NAMALWA (cell line): ENCODE measurements around the gene BRK1.
"Not testable (repeated sequence)": the region's sequence is repeated elsewhere in the genome, so short reads cannot be mapped to it uniquely, and the experiment has no call there.

Source experiments
- DNase-seq: peaks from one replicate; pipeline ENCODE4 v3.0.0-alpha.2; 2015; ENCODE audit warnings: low spot score

BRK1 gene

DNA sequence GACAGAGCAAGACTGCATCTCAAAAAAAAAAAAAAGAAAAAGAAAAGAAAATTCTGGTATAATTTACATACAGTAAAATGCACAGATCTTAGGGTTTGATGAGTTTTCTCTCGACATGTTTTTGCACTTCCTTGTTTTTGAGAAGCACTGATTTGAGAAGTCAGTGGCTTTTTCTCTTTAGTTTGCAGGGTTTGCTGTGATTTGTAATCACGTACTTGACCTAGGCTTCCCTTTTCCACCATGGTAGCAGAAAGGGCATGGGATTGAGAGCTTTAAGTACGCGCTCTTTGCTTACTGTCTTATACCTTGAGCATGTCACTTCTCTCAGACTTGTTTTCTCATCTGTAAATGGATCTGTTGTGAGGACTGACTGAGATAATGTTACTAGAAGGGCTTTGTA is 30.2 kb downstream of the BRK1 start:
- DNase-seq, result no peak

- no peak for DNase-seq
Measured at GRCh38 chr3:10149226-10149625, 33.8 kb downstream of the BRK1 start.

GRCh38 chr3:10150987-10151386 is 35.5 kb downstream of the BRK1 start:
- DNase-seq, result no peak

GRCh38 chr3:10154335-10155122 is 39.1 kb downstream of the BRK1 start:
- no peak for DNase-seq

GRCh38 chr3:10155123-10155472 is 39.6 kb downstream of the BRK1 start:
- no peak for DNase-seq

- DNase-seq, result no peak
Measured at GRCh38 chr3:10155658-10156057, 40.2 kb downstream of the BRK1 start.

DNA sequence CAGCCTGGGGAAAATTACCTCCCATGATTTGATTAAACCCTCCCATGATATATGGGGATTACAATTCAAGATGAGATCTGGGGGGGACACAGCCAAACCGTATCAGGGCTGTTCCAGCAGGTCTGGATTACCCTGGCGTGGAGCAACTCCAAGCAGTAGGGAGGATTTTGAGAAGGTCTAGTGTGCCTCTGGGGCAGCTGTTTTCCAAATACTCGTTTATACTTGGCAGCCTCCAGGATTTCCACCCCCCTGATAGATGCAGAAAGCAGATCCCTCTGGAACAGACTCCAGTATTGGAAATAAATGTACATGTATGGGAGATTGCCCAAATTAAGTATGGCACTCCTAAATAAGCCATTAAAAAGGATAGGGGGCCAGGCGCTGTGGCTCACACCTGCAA is 41.6 kb downstream of the BRK1 start:
- no peak for DNase-seq

GRCh38 chr3:10158555-10158954 is 43.1 kb downstream of the BRK1 start:
- not testable (repeated sequence) for DNase-seq

GRCh38 chr3:10160346-10160745 is 44.9 kb downstream of the BRK1 start:
- no peak for DNase-seq

GRCh38 chr3:10160925-10161324 is 45.5 kb downstream of the BRK1 start:
- no peak for DNase-seq

- peak; percentile 27 for DNase-seq
Measured at GRCh38 chr3:10162185-10162584, 46.7 kb downstream of the BRK1 start.

DNA sequence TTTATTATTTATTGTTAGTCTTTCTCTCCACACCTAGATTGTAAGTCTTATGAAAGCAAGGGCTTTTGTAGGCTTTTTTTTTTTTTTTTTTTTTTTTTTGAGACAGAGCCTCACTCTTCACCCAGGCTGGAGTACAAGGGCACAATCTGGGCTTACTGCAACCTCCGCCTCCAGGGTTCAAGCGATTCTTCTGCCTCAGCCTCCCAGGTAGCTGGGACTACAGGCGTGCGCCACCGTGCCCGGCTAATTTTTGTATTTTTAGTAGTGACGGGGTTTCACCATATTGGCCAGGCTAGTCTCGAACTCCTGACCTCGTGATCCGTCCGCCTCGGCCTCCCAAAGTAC is 48.7 kb downstream of the BRK1 start:
- DNase-seq, result not testable (repeated sequence)

DNA sequence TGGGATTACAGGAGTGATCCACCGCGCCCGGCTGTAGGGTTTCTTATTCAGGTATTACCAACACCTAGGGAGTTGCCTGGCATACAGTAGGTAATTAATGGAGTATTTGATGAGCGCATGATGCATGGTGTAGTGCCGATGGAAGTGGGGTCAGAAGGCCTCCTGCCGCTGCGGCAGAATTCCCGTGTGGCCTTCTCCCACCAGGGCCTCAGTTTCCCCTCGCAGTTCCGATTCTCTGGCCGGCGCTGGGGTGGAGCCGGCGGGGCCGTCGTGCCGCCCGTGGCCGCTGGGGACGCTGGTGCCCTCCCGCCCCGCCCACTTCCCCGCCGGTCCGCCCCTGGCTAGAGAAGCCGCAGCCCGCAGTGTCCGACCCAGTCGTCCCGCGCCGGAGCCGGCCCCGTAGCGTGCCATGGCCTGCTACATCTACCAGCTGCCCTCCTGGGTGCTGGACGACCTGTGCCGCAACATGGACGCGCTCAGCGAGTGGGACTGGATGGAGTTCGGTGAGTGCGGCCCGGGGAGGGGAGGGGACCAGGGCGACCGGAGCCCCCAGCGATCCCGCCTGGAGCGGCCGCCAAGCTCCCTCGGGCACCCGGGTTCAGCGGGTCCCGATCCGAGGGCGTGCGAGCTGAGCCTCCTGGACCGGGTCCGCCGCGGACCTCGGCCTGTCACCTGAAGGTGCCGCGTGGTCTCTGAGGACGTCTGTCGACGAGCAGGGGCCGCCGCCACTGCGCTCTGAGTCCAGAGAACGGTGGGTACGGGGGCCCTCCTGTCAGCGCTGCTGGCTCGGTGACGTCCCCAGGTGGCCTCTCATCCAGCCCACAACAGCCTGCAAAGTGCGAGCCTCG is 49.3 kb downstream of the BRK1 start, which contains the start of gene IRAK2:
IRAK2 (plus strand) TSS at position 374 of the 848 bp plus-strand sequence; CDS start at position 410, 36 bp downstream.
- DNase-seq, result peak; percentile 58

GRCh38 chr3:10166213-10166604 is 50.7 kb downstream of the BRK1 start:
- DNase-seq, result no peak

DNA sequence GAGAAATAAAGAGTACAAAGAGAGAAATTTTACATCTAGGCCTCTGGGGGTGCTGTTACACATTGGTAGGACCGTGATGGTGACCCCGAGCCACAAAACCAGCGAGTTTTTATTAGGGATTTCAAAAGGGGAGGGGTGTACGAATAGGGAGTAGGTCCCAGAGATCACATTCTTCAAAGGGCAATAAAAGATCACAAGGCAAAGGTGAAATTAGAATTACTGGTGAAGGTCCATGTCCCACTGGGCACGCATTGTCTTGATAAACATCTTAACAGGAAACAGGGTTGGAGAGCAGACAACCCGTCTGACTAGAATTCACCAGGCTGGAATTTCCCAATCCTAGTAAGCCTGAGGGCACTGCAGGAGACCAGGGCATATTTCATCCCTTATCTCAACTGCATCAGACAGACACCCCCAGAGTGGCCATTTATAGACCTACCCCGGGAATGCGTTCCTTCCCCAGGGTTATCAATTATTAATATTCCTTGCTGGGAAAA is 53.6 kb downstream of the BRK1 start:
- no peak for DNase-seq

GRCh38 chr3:10170915-10171478 is 55.5 kb downstream of the BRK1 start:
- DNase-seq, result no peak

- DNase-seq, result no peak
Measured at GRCh38 chr3:10173095-10173925, 57.8 kb downstream of the BRK1 start.

- DNase-seq, result no peak
Measured at GRCh38 chr3:10173926-10174435, 58.5 kb downstream of the BRK1 start.

DNA sequence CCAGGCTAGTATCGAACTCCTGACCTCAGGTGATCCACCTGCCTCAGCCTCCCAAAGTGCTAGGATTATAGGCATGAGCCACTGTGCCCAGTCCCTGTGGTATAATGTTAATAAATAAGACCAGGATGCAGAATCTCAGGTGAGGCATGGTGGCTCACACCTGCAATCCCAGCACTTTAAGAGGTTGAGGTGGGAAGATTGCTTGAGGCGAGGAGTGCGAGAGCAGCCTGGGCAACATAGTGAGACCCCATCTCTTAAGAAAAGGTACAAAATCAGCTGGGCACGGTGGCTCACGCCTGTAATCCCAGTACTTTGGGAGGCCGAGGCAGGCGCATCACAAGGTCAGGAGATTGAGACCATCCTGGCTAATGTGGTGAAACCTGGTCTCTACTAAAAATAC is 59.9 kb downstream of the BRK1 start:
- DNase-seq, result not testable (repeated sequence)

DNA sequence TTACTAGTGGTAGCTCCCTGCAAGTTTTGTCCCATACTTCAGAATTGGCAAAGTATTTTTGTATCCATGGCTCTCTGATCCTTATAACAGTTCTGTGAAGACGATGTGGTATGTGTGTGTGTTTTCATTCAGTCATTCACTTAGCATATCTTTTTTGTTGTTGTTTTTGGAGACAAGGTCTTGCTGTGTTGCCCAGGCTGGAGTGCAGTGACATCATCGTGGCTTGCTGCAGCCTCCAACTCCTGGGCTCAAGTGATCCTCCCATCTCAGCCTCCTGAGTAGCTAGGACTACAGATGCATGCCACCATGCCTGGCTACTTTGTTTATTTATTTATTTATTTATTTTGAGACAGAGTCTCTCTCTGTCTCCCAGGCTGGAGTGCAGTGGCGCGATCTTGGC is 60.7 kb downstream of the BRK1 start:
- not testable (repeated sequence) for DNase-seq
